Stimulated activated CD4-positive, alpha-beta T cell treated with anti-CD3 and anti-CD28 coated beads, Interleukin-1b, Interleukin-23, amount 100 ng/mL, for 24 hours (primary cell): ENCODE data around the gene CNTNAP1.
A peak's percentile ranks its signal among the peaks of the same experiment; 100 is the strongest.
"Not testable (repeated sequence)": the region's sequence is repeated elsewhere in the genome, so short reads cannot be mapped to it uniquely, and the experiment has no call there.

ENCODE experiments used
- DNase-seq, 4 experiments: peaks; one replicate each; pipeline ENCODE4 v3.0.0-alpha.2; 2020; ENCODE audit warnings: low read depth in 4 of 4, low spot score in 1 of 4

Gene CNTNAP1

DNA sequence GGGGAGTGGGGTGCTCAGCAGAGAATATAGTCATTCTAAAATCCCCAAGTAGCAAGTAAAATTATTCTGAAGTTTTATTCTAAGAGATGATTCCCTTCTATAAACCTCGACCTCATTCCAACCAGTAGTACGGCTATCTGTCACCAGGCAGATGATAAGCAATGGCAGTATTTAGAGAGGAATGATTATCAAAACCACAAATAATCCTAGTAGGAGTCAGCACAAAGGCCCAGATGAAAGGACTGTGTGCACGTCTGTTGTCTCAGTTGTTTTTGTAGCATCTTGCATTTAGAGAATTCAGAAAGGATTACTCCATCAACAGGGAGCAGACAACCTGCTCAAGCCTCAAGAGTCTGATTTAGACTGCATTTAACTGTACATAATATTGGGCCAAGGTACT, 41.3 kb downstream of the CNTNAP1 start:
- DNase-seq: no peak

GRCh38 chr17:42725143-42725542, 42.8 kb downstream of the CNTNAP1 start:
- DNase-seq: no peak

DNA sequence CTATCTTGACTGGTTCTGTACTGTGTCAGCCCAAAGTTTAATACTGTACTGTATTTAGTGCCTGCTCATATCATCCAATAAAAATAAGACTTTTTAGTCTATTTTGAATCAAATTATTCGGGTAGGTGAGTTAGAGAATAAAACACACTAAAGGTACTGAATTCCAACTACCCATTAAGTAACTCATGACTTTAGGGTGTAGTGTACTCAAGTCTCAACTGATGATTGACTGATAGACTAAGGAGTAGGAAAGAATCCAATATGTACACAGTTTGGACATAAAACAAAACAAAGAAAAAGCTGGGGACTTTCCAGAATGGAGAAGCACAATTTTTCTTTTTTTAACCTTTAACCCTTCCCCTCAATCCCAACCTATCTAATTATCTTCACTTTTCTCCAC, 58.4 kb downstream of the CNTNAP1 start:
- DNase-seq: no peak

GRCh38 chr17:42742916-42743315, 60.6 kb downstream of the CNTNAP1 start:
- not testable (repeated sequence) for DNase-seq

GRCh38 chr17:42743595-42744282, 61.4 kb downstream of the CNTNAP1 start:
- DNase-seq: no peak

DNA sequence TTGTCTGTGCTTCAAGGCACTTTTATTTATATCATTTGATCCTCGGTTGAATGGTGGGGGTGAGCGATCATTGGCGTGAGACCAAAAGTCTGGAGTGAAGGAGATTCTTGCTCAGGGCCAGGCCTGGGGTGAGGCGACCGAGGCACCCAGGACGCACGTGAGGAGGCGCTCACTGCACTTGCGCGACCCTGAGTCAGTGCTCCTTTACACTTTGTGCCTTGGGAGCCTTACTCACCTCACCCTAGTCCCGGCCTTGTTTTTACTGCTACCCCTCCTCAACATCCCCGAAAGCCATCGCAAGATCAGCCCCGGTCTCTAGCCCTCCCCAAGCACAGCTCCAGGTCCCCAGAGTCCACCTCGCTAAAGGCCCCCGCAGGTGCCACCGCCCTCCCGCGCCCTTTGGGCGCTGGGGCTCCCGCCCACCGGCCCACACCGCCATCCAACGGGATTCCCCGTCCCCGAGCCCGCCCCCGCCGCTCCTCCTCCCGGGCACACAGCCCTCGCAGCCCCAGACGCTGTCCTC, 62.0 kb downstream of the CNTNAP1 start:
- peak; percentile 28 to 68 (median 50) for DNase-seq

GRCh38 chr17:42744806-42745617, 62.7 kb downstream of the CNTNAP1 start, which contains the start of gene EZH1:
Gene EZH1 (minus strand): TSS chr17:42745040. CDS start chr17:42728941, 16,099 bp downstream.
- DNase-seq: peak; percentile 72 to 86 (median 80)

GRCh38 chr17:42748202-42748907, 66.0 kb downstream of the CNTNAP1 start:
- no peak for DNase-seq

GRCh38 chr17:42748908-42749798, 66.8 kb downstream of the CNTNAP1 start:
- DNase-seq: no peak
